Measurements from ENCODE around the gene MKI67. TPM values are rescaled to one million over a fixed set of nuclear protein-coding genes. Genes with fewer than 3 reads are reported as not detected.

Gene MKI67
- total RNA-seq, 1 donor from 2014 or later: 0.26 TPM

GRCh38 chr10:128121750-128122412 is 4.3 kb downstream of the MKI67 start:
- FAIRE-seq (no peak), DNase-seq (ENCODE audit: low read depth) (no peak)
- Histone ChIP-seq H3K36me3 (ENCODE audit: control insufficient read depth, insufficient read depth, low read length) (no peaks in the 10 kb centered on the region), H3K4me3 (ENCODE audit: low read depth, low read length) (no peak overlapping the region), H3K27me3 (ENCODE audit: control insufficient read depth, insufficient read depth, low read length) (no peaks in the 10 kb centered on the region)
- no peak for TF ChIP-seq CTCF (IDR thresholded peaks at IDR 0.05; ENCODE audit: insufficient read depth, low read length, severe bottlenecking)

DNA sequence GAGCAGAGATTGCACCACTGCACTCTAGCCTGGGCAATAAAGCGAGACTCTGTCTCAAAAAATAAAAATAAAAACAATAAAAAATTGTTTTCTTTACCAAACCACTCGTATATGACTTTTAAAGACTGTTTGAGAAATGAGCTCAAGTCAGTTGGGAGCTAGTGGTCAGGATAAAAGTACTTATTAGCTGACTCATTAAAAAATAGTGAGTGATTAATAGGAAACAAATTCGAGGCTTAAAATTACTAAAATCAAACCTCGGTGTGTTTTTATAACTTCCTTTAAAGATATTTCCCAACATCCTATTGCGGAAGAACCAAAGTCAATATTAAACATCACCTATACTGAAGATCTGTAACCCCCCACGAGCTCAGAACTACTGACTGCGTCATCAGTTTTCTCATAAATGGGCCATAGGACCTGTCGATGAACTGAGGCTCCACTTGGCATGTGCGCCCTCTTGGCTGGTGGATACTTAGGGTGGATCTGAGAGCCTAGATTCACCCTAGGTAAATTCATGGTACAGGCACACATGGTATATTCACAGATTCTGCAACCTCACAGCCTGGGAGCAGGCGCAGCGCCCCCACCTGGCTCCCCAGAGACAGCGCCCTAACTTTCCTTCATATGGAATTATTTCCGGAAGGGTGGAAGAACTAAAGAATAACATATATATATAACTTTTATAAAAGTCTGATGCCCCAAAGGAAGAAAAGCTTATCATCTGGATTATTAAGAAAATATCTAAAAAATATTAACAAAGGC is 9.2 kb downstream of the MKI67 start:
- H3K36me3 ChIP-seq (ENCODE audit: control insufficient read depth, insufficient read depth, low read length): no peaks in the 10 kb centered on the region
- no peak overlapping the region for H3K4me3 ChIP-seq (ENCODE audit: low read depth, low read length)
- FAIRE-seq: no peak
- no peaks in the 10 kb centered on the region for H3K27me3 ChIP-seq (ENCODE audit: control insufficient read depth, insufficient read depth, low read length)
- DNase-seq (ENCODE audit: low read depth): peak; percentile 25
- TF ChIP-seq CTCF (IDR thresholded peaks at IDR 0.05; ENCODE audit: insufficient read depth, low read length, severe bottlenecking): peak; percentile 12

DNA sequence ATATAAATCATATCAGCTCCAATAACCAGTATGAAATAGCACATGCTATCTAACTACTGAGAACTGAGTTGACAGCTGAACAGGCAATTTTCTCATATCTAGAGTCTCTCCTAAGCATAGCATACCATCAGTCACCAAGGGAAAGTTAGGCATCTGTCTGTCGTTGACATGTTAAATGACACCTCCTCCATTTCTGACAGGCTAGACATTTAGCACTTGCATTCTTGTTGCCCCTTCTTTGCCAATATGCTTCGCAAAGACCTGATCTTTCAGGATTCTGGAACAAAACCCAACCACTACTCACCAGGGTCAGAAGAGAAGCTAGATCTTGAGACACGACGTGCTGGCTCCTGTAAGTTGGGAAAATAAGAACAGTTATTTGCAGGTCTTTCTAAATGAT is 10.0 kb downstream of the MKI67 start:
- no peak for DNase-seq (ENCODE audit: low read depth)
- FAIRE-seq: no peak

DNA sequence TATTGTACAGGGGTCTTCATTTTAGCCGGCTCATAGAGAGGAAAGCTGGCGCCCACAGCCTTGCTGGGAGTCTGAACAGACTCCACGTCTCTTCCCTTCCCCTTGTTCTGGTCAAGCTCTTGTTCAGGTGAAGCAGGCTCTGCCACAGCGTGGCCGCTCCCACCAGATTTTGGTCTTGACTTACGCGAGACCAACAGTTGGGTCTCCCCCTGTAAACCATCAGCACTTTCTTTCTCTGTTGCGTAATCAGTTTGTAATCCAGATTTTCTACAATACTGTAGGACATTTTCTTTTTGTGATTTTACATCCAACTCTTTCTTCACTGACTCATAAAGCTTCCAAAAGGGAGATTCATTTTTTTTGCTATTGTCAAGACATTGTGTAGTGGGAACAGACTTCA is 10.9 kb downstream of the MKI67 start:
- Histone ChIP-seq H3K4me3 (ENCODE audit: low read depth, low read length) (no peak overlapping the region), H3K36me3 (ENCODE audit: control insufficient read depth, insufficient read depth, low read length) (no peaks in the 10 kb centered on the region), H3K27me3 (ENCODE audit: control insufficient read depth, insufficient read depth, low read length) (no peaks in the 10 kb centered on the region)
- no peak for TF ChIP-seq CTCF (IDR thresholded peaks at IDR 0.05; ENCODE audit: insufficient read depth, low read length, severe bottlenecking)
- no peak for FAIRE-seq
- DNase-seq (ENCODE audit: low read depth): no peak

More for the DNA sequence above, 10.0 kb downstream of the MKI67 start:
- TF ChIP-seq CTCF (IDR thresholded peaks at IDR 0.05; ENCODE audit: insufficient read depth, low read length, severe bottlenecking): no peak
- no peak overlapping the region for H3K4me3 ChIP-seq (ENCODE audit: low read depth, low read length)
- no peaks in the 10 kb centered on the region for H3K27me3 ChIP-seq (ENCODE audit: control insufficient read depth, insufficient read depth, low read length)
- H3K36me3 ChIP-seq (ENCODE audit: control insufficient read depth, insufficient read depth, low read length): no peaks in the 10 kb centered on the region

DNA sequence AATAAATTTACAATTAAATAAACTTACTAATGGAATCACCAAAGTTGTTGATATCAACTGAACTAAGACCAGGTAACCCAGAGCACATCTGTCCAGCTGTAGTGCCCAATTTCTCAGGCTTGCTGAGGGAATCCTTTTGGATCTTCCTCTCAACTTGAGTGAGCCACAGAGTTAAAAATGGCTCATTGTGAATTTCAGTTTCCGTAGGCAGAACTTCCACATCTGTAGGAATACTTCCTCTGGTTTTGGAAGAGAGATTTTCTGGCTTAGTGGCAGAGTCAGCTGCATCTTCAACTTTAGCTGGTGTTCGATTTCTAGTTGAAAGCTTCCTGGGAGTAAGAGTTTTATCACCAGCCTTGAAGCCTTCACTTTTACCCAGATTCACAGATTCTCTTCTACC is 11.3 kb downstream of the MKI67 start:
- Histone ChIP-seq H3K27me3 (ENCODE audit: control insufficient read depth, insufficient read depth, low read length) (no peaks in the 10 kb centered on the region), H3K4me3 (ENCODE audit: low read depth, low read length) (no peak overlapping the region), H3K36me3 (ENCODE audit: control insufficient read depth, insufficient read depth, low read length) (no peaks in the 10 kb centered on the region)
- TF ChIP-seq CTCF (IDR thresholded peaks at IDR 0.05; ENCODE audit: insufficient read depth, low read length, severe bottlenecking): no peak
- DNase-seq (ENCODE audit: low read depth) (no peak), FAIRE-seq (no peak)
